Mesenchymal stem cell (in vitro differentiated cells and primary cell): ENCODE data around the gene FCN1.

Experiments
- DNase-seq: peaks from one replicate; pipeline ENCODE4 v3.0.0-alpha.2; 2013
- H2AFZ ChIP-seq: one replicate; pipeline ENCODE4 v1.6.1; 2013; ENCODE audit warnings: low read depth, mild to moderate bottlenecking, control low read depth, inconsistent platforms, low read length, moderate library complexity
- H2AK5ac ChIP-seq: 2 replicates; pipeline ENCODE4 v1.6.1; 2013; ENCODE audit warnings: low read length, moderate library complexity, mild to moderate bottlenecking, inconsistent platforms; ENCODE audit not compliant: severe bottlenecking
- H2BK120ac ChIP-seq: one replicate; pipeline ENCODE4 v1.6.1; 2013; ENCODE audit warnings: low read depth, mild to moderate bottlenecking, inconsistent platforms, low read length, moderate library complexity
- H2BK12ac ChIP-seq, 2 experiments: one replicate each; pipeline ENCODE4 v1.6.1; 2013; ENCODE audit warnings: inconsistent platforms in 2 of 2, low read length in 2 of 2, mild to moderate bottlenecking in 2 of 2, moderate library complexity in 2 of 2, control low read depth in 1 of 2
- H2BK15ac ChIP-seq: one replicate; pipeline ENCODE4 v1.6.1; 2013; ENCODE audit warnings: mild to moderate bottlenecking, low read depth, inconsistent platforms; ENCODE audit not compliant: poor library complexity, severe bottlenecking
- H2BK5ac ChIP-seq: 2 replicates; pipeline ENCODE4 v1.6.1; 2013; ENCODE audit warnings: low read depth, mild to moderate bottlenecking, low read length, control low read depth, inconsistent platforms; ENCODE audit not compliant: poor library complexity, severe bottlenecking
- H3K14ac ChIP-seq, 2 experiments: one replicate each; pipeline ENCODE4 v1.6.1; 2013; ENCODE audit warnings: inconsistent platforms in 2 of 2, low read length in 2 of 2, control low read depth in 1 of 2, mild to moderate bottlenecking in 1 of 2, moderate library complexity in 1 of 2
- H3K18ac ChIP-seq, 2 experiments: one replicate each; pipeline ENCODE4 v1.6.1; 2013; ENCODE audit warnings: inconsistent platforms in 2 of 2, low read length in 2 of 2, control low read depth in 1 of 2, low read depth in 1 of 2, mild to moderate bottlenecking in 1 of 2
- H3K23ac ChIP-seq, 2 experiments: one replicate each; pipeline ENCODE4 v1.6.1; 2013; ENCODE audit warnings: inconsistent platforms in 2 of 2, low read length in 2 of 2, mild to moderate bottlenecking in 2 of 2, moderate library complexity in 2 of 2, control low read depth in 1 of 2
- H3K27ac ChIP-seq: 2 replicates; pipeline ENCODE4 v1.5.1; 2013; ENCODE audit warnings: mild to moderate bottlenecking, moderate library complexity, low read length, control low read depth, inconsistent platforms; ENCODE audit not compliant: poor library complexity, severe bottlenecking
- H3K27me3 ChIP-seq, 2 experiments: 2 replicates each; pipeline versions ENCODE4 v1.6.1 to v1.7.0; 2013; ENCODE audit warnings: low read length in 2 of 2, mild to moderate bottlenecking in 2 of 2, moderate library complexity in 2 of 2, control low read depth in 1 of 2, inconsistent platforms in 1 of 2; ENCODE audit not compliant: control insufficient read depth in 1 of 2, insufficient read depth in 1 of 2
- H3K36me3 ChIP-seq, 2 experiments: 2 replicates each; pipeline versions ENCODE4 v1.6.1 to v1.7.0; 2013; ENCODE audit warnings: low read length in 2 of 2, control low read depth in 1 of 2, inconsistent platforms in 1 of 2, low read depth in 1 of 2, mild to moderate bottlenecking in 1 of 2; ENCODE audit not compliant: insufficient read depth in 2 of 2, control insufficient read depth in 1 of 2
- H3K4ac ChIP-seq, 2 experiments: one replicate each; pipeline ENCODE4 v1.6.1; 2013; ENCODE audit warnings: inconsistent platforms in 2 of 2, low read length in 2 of 2, mild to moderate bottlenecking in 2 of 2, moderate library complexity in 2 of 2, control low read depth in 1 of 2, low read depth in 1 of 2
- H3K4me1 ChIP-seq: 2 replicates; pipeline ENCODE4 v1.6.1; 2013; ENCODE audit warnings: low read depth, low read length, control low read depth; ENCODE audit not compliant: control insufficient read depth, insufficient read depth
- H3K4me2 ChIP-seq: 2 replicates; pipeline ENCODE4 v1.6.1; 2013; ENCODE audit warnings: low read length, mild to moderate bottlenecking, inconsistent platforms; ENCODE audit not compliant: poor library complexity, severe bottlenecking
- H3K4me3 ChIP-seq, 2 experiments: 2 replicates each; pipeline versions ENCODE4 v1.5.1 to v1.7.0; 2013; ENCODE audit warnings: low read length in 2 of 2, mild to moderate bottlenecking in 2 of 2, control low read depth in 1 of 2, low read depth in 1 of 2; ENCODE audit not compliant: insufficient read depth in 1 of 2
- H3K79me1 ChIP-seq: replicated peaks from 2 replicates; pipeline ENCODE4 v1.6.1; 2013; ENCODE audit warnings: mild to moderate bottlenecking, control low read depth, low read length, inconsistent platforms; ENCODE audit not compliant: poor library complexity, severe bottlenecking
- H3K9ac ChIP-seq: 2 replicates; pipeline ENCODE4 v1.7.0; 2013; ENCODE audit warnings: mild to moderate bottlenecking, low read length, moderate library complexity
- H3K9me3 ChIP-seq: 2 replicates; pipeline ENCODE4 v1.7.0; 2013; ENCODE audit warnings: mild to moderate bottlenecking, low read length; ENCODE audit not compliant: control insufficient read depth
- H4K8ac ChIP-seq: one replicate; pipeline ENCODE4 v1.6.1; 2013; ENCODE audit warnings: inconsistent platforms, mild to moderate bottlenecking, low read length, moderate library complexity
- H4K91ac ChIP-seq: one replicate; pipeline ENCODE4 v1.6.1; 2013; ENCODE audit warnings: mild to moderate bottlenecking, low read length, inconsistent platforms
- WGBS: methylation state at CpG from one replicate; pipeline ENCODE4 v1.1.7; 2013; ENCODE audit warnings: mixed read lengths; 5-methylcytosine and 5-hydroxymethylcytosine counted together

Gene FCN1

DNA sequence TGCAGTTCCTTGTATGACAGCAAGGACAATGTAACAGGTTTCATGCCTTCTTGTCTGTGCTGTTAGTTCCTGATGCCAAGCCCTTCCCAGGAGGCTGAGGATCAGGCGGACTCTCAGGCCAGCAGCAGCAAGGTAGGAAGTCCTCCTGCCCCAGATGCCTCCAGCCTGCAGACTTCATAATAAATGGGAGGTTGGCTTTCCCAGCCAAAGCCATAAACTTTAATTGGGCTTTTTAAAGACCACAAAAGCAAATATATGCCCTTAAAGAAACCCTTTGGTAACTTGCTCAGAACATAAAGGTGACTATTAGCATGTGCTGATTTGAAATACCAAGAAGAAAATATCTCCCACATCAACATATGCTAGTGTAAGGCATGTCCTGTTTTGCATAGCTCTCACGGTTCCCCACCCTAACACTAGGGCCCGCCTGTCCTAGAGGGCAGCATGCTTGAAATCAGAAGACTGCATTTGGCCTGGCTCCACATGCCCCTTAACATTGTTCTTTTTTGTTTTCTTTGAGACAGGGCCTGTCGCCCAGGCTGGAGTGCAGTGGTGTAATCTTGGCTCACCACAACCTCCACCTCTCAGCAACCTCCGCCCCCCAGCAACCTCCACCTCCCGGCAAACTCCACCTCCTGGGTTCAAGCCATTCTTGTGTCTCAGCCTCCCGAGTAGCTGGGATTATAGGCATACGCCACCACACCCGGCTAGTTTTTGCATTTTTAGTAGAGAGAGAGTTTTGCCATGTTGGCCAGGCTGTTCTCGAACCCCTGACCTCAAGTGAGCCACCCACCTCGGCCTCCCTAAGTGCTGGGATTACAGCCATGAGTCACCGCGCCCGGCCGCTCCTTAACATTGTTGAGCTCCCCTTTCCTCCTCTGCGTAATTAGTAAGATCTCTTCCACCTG is 44.6 kb upstream of the FCN1 start:
- no peaks in the 10 kb centered on the region for H3K4me1 ChIP-seq

DNA sequence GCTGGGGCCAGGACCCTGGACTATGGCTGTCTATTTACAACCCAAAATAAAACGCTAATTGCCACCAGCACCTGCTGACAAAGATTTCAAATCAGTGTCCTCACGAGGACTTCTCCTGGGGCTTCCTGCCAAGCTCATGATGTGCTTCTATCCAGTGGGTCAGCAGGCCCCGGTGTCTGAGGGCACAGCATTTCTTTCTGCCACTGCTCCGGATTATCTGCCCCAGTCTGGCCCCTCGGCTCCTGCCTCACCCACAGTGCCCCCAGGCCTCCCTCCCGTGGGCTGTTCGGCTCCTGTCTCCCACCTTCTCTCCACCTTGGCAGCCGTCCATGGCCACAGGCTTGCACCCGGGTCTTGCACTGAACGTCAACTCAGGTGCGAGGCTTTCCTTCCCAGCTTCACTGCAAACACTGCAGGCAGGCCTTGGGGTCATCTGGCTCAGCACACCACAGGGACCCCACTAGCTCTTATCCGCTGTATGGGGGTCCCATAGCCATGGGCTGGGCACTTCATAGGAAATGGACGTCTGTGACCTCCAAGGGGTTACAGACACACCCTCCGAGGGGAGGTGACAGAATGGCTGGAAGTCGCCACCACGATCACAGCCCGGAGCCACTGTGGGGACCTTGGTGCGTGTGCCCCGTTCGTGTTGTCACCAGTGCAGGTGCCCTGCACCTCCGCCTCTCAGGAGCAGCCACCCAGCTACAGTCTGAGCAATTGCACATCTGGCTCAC is 43.8 kb upstream of the FCN1 start:
- H2BK12ac ChIP-seq = no peak overlapping the region
- H2BK15ac ChIP-seq = no peak overlapping the region
- WGBS = 87% methylated on average over 21 of the region's 21 CpGs
- no peak overlapping the region for H3K18ac ChIP-seq
- H3K4ac ChIP-seq = no peak overlapping the region
- H3K9me3 ChIP-seq = peaks cover 8% of the 10 kb centered on the region
- H3K27ac ChIP-seq = no peak overlapping the region
- no peak overlapping the region for H2BK120ac ChIP-seq
- no peak overlapping the region for H4K91ac ChIP-seq
- H3K4me3 ChIP-seq = no peak overlapping the region
- DNase-seq = no peak
- no peaks in the 10 kb centered on the region for H3K36me3 ChIP-seq
- no peak overlapping the region for H2AFZ ChIP-seq
- no peaks in the 10 kb centered on the region for H3K79me1 ChIP-seq
- no peak overlapping the region for H3K14ac ChIP-seq
- H3K9ac ChIP-seq = no peak overlapping the region
- no peak overlapping the region for H4K8ac ChIP-seq
- H3K23ac ChIP-seq = no peak overlapping the region
- no peaks in the 10 kb centered on the region for H3K4me1 ChIP-seq
- no peak overlapping the region for H3K4me2 ChIP-seq
- H2AK5ac ChIP-seq = no peak overlapping the region
- H3K27me3 ChIP-seq = peaks cover 0 to 31% of the 10 kb centered on the region in 2 experiments
- no peak overlapping the region for H2BK5ac ChIP-seq

More for the DNA sequence above, 44.6 kb upstream of the FCN1 start:
- Histone ChIP-seq H2AFZ (no peak overlapping the region), H3K23ac (no peak overlapping the region), H3K4ac (no peak overlapping the region), H2AK5ac (no peak overlapping the region), H2BK120ac (no peak overlapping the region), H3K79me1 (no peaks in the 10 kb centered on the region), H3K18ac (no peak overlapping the region), H3K36me3 (no peaks in the 10 kb centered on the region), H3K9me3 (peaks cover 8% of the 10 kb centered on the region), H3K4me3 (no peak overlapping the region), H2BK12ac (no peak overlapping the region), H2BK5ac (no peak overlapping the region), H4K8ac (no peak overlapping the region), H2BK15ac (no peak overlapping the region), H3K4me2 (no peak overlapping the region), H3K27me3 (peaks cover 0 to 34% of the 10 kb centered on the region in 2 experiments), H4K91ac (no peak overlapping the region), H3K14ac (no peak overlapping the region), H3K27ac (no peak overlapping the region), H3K9ac (no peak overlapping the region)
- WGBS = 85% methylated on average over 15 of the region's 16 CpGs
- DNase-seq = no peak

DNA sequence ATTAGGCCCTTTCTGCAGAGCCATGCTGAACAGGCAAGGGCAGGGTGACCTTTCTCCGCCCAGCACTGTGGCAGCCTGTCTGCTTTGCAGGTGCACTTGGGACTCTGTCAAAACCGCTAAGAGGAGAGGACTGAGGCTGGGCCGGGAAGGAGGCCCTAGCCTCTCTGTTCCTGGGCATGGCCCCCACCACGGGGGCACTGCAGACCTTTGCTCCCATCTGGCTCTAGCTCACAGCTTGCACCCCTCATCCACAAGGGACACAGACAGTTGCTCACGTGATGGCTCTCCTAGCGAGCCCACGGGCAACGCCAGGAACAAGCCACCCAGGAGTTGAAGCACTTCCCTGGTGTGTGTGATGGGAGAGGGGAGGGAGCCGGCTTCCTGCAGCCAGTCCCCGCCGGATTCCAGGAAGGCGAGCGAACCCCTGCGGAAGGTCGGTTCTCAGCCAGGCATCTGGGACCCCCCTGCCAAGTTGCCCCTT is 43.0 kb upstream of the FCN1 start:
- Histone ChIP-seq H2AK5ac (no peak overlapping the region), H3K4me1 (no peaks in the 10 kb centered on the region), H4K91ac (no peak overlapping the region), H3K36me3 (no peaks in the 10 kb centered on the region), H3K9ac (no peak overlapping the region), H2BK15ac (no peak overlapping the region), H2BK5ac (no peak overlapping the region), H3K9me3 (peaks cover 8% of the 10 kb centered on the region), H3K18ac (no peak overlapping the region), H3K27ac (no peak overlapping the region), H3K14ac (no peak overlapping the region), H3K27me3 (peaks cover 0 to 31% of the 10 kb centered on the region in 2 experiments), H4K8ac (no peak overlapping the region), H2BK12ac (no peak overlapping the region), H3K23ac (no peak overlapping the region), H2BK120ac (no peak overlapping the region), H2AFZ (no peak overlapping the region), H3K79me1 (no peaks in the 10 kb centered on the region), H3K4me3 (no peak overlapping the region), H3K4me2 (no peak overlapping the region), H3K4ac (no peak overlapping the region)
- no peak for DNase-seq
- 83% methylated on average over 13 of the region's 15 CpGs for WGBS

DNA sequence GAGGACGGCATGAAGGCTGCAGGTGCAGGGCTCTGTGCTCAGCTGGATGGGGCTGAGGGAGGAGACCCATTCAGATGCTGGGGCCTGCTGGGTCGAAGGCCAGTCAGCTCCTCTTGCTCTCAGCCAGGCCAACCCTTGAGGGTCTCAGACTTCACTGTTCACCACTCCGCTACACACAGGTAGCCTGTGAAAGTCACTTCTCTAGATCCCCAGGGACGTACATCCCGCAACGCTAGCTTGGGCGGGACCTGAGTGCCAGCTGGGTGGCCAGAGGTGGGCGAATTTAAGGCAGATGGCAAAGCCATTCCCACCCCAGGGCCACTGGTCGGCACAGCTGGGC is 42.2 kb upstream of the FCN1 start:
- Histone ChIP-seq H2BK120ac (no peak overlapping the region), H3K4me1 (no peaks in the 10 kb centered on the region), H3K4me3 (no peak overlapping the region), H2BK12ac (no peak overlapping the region), H4K8ac (no peak overlapping the region), H2AFZ (no peak overlapping the region), H3K23ac (no peak overlapping the region), H3K9me3 (peaks cover 5% of the 10 kb centered on the region), H2BK15ac (no peak overlapping the region), H4K91ac (no peak overlapping the region), H2BK5ac (no peak overlapping the region), H3K27ac (no peak overlapping the region), H3K36me3 (no peaks in the 10 kb centered on the region), H3K14ac (no peak overlapping the region), H3K4ac (no peak overlapping the region), H3K27me3 (peaks cover 0 to 31% of the 10 kb centered on the region in 2 experiments), H2AK5ac (no peak overlapping the region), H3K18ac (no peak overlapping the region), H3K4me2 (no peak overlapping the region), H3K9ac (no peak overlapping the region), H3K79me1 (no peaks in the 10 kb centered on the region)
- no peak for DNase-seq
- 74% methylated on average over 9 of the region's 9 CpGs for WGBS
